ENCODE data around the gene DSG3. TPM values are rescaled to one million over a fixed set of nuclear protein-coding genes. Genes with fewer than 3 reads are reported as not detected.

DSG3 gene
- total and polyA plus RNA-seq, 11 donors: 0.01 to 0.07 TPM; not detected in 9

- H3K27me3 ChIP-seq: no peaks in the 10 kb centered on the region
- H3K4me3 ChIP-seq: no peak overlapping the region
- DNase-seq (no peak), ATAC-seq (no peak)
- H3K4me1 ChIP-seq: no peaks in the 10 kb centered on the region
- H3K36me3 ChIP-seq: no peaks in the 10 kb centered on the region
- intact Hi-C loops (cut with DNase I): loop anchor here in 1 of 10 donors (10.0 kb wide), 1 partner anchor 53 kb away; no protein-coding TSS in a partner anchor
- TF ChIP-seq POLR2A (IDR thresholded peaks at IDR 0.05) (no peak), CTCF (IDR thresholded peaks at IDR 0.05) (no peak)
- WGBS, 4 donors: 86 to 93% (median 89%) methylated on average over 9 of the region's 9 CpGs
- no peak overlapping the region for H3K27ac ChIP-seq
- H3K9me3 ChIP-seq: no peaks in the 10 kb centered on the region
Observed at GRCh38 chr18:31487246-31488015, 39.9 kb downstream of the DSG3 start.

DNA sequence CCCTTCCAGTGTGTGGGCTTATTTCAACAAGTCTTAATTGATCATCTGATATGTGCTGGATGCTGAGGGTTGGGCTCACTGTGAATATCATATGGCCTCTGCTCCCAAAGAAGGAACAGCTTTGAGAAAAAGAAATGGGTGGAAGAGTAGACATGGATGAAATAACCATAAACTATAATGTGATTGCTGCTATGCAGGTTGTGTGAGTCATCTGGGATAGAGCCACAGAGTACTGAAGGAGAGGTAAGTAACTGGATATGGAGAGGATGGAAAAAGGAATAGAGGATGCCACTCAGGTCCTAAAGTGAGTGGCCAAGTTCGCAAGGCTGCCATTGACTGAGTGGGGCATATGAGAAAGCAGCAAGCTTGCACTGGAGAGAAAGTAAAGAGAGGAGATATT is 41.8 kb downstream of the DSG3 start:
- no peaks in the 10 kb centered on the region for H3K36me3 ChIP-seq
- 89 to 96% (median 93%) methylated on average over 1 of the region's 1 CpG for WGBS, 4 donors
- no peak overlapping the region for H3K4me3 ChIP-seq
- ATAC-seq (no peak), DNase-seq (no peak)
- no peaks in the 10 kb centered on the region for H3K9me3 ChIP-seq
- intact Hi-C loops (cut with DNase I): loop anchor here in 1 of 10 donors (10.0 kb wide), 1 partner anchor 55 kb away; no protein-coding TSS in a partner anchor
- no peak for TF ChIP-seq POLR2A (IDR thresholded peaks at IDR 0.05)
- no peak for TF ChIP-seq CTCF (IDR thresholded peaks at IDR 0.05)
- no peak overlapping the region for H3K27ac ChIP-seq
- H3K4me1 ChIP-seq: no peaks in the 10 kb centered on the region
- H3K27me3 ChIP-seq: no peaks in the 10 kb centered on the region

GRCh38 chr18:31490387-31490786 is 42.8 kb downstream of the DSG3 start:
- TF ChIP-seq CTCF (IDR thresholded peaks at IDR 0.05) (no peak), POLR2A (IDR thresholded peaks at IDR 0.05) (no peak)
- Histone ChIP-seq H3K36me3 (no peaks in the 10 kb centered on the region), H3K27me3 (no peaks in the 10 kb centered on the region), H3K27ac (no peak overlapping the region), H3K9me3 (no peaks in the 10 kb centered on the region), H3K4me3 (no peak overlapping the region), H3K4me1 (no peaks in the 10 kb centered on the region)
- WGBS, 4 donors: 81 to 97% (median 92%) methylated on average over 1 of the region's 1 CpG
- intact Hi-C loops (cut with DNase I): loop anchor here in 4 of 10 donors (10.0 kb wide), 3 partner anchors 216 to 386 kb away; partner anchors contain the start of gene DSC2 (in 1 of the 4)
- ATAC-seq (no peak), DNase-seq (no peak)

DNA sequence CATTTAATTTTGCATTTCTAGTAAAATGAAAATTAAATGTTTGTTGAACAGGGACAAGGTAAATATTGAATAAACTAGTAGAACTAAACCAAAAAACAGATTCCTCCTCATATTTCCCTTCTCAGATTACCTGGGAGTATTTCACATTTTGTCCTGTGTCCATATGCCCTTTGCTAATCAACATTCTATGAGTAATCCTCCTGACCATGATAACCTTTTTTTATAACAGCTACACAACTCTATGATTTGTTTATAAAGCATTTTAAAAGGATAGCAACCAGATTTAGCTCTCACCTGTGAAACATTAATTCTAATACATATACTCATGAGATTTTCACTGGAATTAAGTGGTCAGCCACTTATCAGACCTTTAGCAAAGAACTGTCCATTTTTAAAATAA is 43.3 kb downstream of the DSG3 start:
- Histone ChIP-seq H3K27me3 (no peaks in the 10 kb centered on the region), H3K4me3 (no peak overlapping the region), H3K27ac (no peak overlapping the region), H3K4me1 (no peaks in the 10 kb centered on the region), H3K36me3 (no peaks in the 10 kb centered on the region), H3K9me3 (no peaks in the 10 kb centered on the region)
- no peak for ATAC-seq
- intact Hi-C loops (cut with DNase I): loop anchor here in 4 of 10 donors (10.0 kb wide), 3 partner anchors 216 to 386 kb away; partner anchors contain the start of gene DSC2 (in 1 of the 4)
- no peak for DNase-seq
- TF ChIP-seq CTCF (IDR thresholded peaks at IDR 0.05) (no peak), POLR2A (IDR thresholded peaks at IDR 0.05) (no peak)
